ENCODE measurements around the gene RPS18.

- TF ChIP-seq CTCF (IDR thresholded peaks at IDR 0.05): no peak
- TF ChIP-seq EP300 (IDR thresholded peaks at IDR 0.05): no peak
These were observed 32.3 kb downstream of the RPS18 start for GRCh38 chr6:33304216-33304615.
